Panc1 (cell line): ENCODE measurements around the gene PHRF1. TPM values are rescaled to one million over a fixed set of nuclear protein-coding genes. Genes with fewer than 3 reads are reported as not detected.

ENCODE experiments used
- ATAC-seq: fragments of 200-7000 bp; cut with Tn5 transposase; 2 replicates; pipeline ENCODE4 v1.9.1; 2020; ENCODE audit warnings: mild to moderate bottlenecking, moderate library complexity
- BruUV-seq: library from RNA; stranded (reverse); fragments of 400-500 nt; replicated peaks from 2 replicates; lab custom pipeline; 2021; lab: Mats Ljungman, UMichigan
- CTCF ChIA-PET: fragments of 300-600 bp; sonication (Branson Sonifier 250); formaldehyde crosslinking; loops from one replicate; lab custom pipeline; 2022; ENCODE audit warnings: antibody characterized with exemption; lab: Charles Lee
- POLR2A ChIA-PET: fragments of 300-600 bp; sonication (Branson Sonifier 250); formaldehyde crosslinking; loops from one replicate; lab custom pipeline; 2022; ENCODE audit warnings: antibody characterized with exemption; lab: Charles Lee
- DNase-seq: peaks from one replicate; pipeline ENCODE4 v3.0.0-alpha.2; 2010; ENCODE audit warnings: low read depth, low spot score
- H3K27ac ChIP-seq: 2 replicates; pipeline ENCODE4 v1.5.1; 2011; ENCODE audit warnings: mild to moderate bottlenecking, low read length, inconsistent platforms
- H3K27me3 ChIP-seq: fragments of 200-500 bp; sonication (Bioruptor generic); 2 replicates; pipeline ENCODE4 v1.6.0; 2014; ENCODE audit warnings: low read length, inconsistent platforms; ENCODE audit not compliant: control insufficient read depth, insufficient read depth
- H3K36me3 ChIP-seq: fragments of 200-500 bp; sonication (Bioruptor generic); 2 replicates; pipeline ENCODE4 v1.5.1; 2014; ENCODE audit warnings: inconsistent platforms, mild to moderate bottlenecking, low read length, moderate library complexity; ENCODE audit not compliant: control insufficient read depth, insufficient read depth
- H3K4me1 ChIP-seq: 2 replicates; pipeline ENCODE4 v1.5.1; 2011; ENCODE audit warnings: inconsistent platforms, mild to moderate bottlenecking, low read length, moderate library complexity; ENCODE audit not compliant: control insufficient read depth, insufficient read depth
- H3K4me3 ChIP-seq, 2 experiments: 2 replicates each; pipeline ENCODE4 v1.5.1; 2011 to 2012; ENCODE audit warnings: low read depth in 2 of 2, low read length in 2 of 2, mild to moderate bottlenecking in 2 of 2, inconsistent platforms in 1 of 2, moderate library complexity in 1 of 2
- H3K9me3 ChIP-seq: fragments of 200-500 bp; sonication (Bioruptor generic); 2 replicates; pipeline ENCODE4 v1.5.1; 2014; ENCODE audit warnings: low read depth, mild to moderate bottlenecking, inconsistent platforms, low read length, moderate library complexity; ENCODE audit not compliant: control insufficient read depth, insufficient read depth
- POLR2AphosphoS5 ChIP-seq: IDR thresholded peaks from 2 replicates; pipeline ENCODE4 v1.6.1; 2012; ENCODE audit warnings: mild to moderate bottlenecking, low read depth, low read length, moderate library complexity
- SIN3A ChIP-seq: IDR thresholded peaks from 2 replicates; pipeline ENCODE4 v1.6.1; 2012; ENCODE audit warnings: low read depth, mild to moderate bottlenecking, low read length, moderate library complexity, borderline replicate concordance; ENCODE audit not compliant: insufficient read depth
- TCF7L2 ChIP-seq: IDR thresholded peaks from 2 replicates; pipeline ENCODE4 v1.6.1; 2011; ENCODE audit warnings: mild to moderate bottlenecking, low read depth, low read length, inconsistent platforms
- in situ Hi-C: cut with HindIII; loops from 2 replicates; pipeline ENCODE4 v1.10.0; 2016; ENCODE audit warnings: low sequenced_read_pairs, low pct_unique_long_range_greater_than_20kb
- intact Hi-C: fragments of 100-400 bp; cut with micrococcal nuclease; formaldehyde crosslinking; loops from one replicate; pipeline ENCODE4 v1.10.0; 2022; ENCODE audit not compliant: unreplicated experiment
- total RNA-seq: library from RNA; stranded (reverse); gene quantifications from one replicate; pipeline ENCODE4 v1.2.1, GENCODE V29; 2021; ENCODE audit not compliant: unreplicated experiment
- TF ChIP-seq, protein P1 (sequence below): fragments of 450-650 bp; IDR thresholded peaks from 2 replicates; pipeline ENCODE4 v1.5.1; 2017; ENCODE audit warnings: mild to moderate bottlenecking
- TF ChIP-seq, protein P2 (sequence below), 2 experiments: IDR thresholded peaks; 2 replicates each; pipeline ENCODE4 v1.6.1; 2011 to 2012; ENCODE audit warnings: low read depth in 2 of 2, control low read depth in 1 of 2, low read length in 1 of 2, mild to moderate bottlenecking in 1 of 2, moderate library complexity in 1 of 2; ENCODE audit not compliant: insufficient read depth in 1 of 2

PHRF1 gene
- total RNA-seq, 1 experiment from 2014 or later, result 90.6 TPM

DNA sequence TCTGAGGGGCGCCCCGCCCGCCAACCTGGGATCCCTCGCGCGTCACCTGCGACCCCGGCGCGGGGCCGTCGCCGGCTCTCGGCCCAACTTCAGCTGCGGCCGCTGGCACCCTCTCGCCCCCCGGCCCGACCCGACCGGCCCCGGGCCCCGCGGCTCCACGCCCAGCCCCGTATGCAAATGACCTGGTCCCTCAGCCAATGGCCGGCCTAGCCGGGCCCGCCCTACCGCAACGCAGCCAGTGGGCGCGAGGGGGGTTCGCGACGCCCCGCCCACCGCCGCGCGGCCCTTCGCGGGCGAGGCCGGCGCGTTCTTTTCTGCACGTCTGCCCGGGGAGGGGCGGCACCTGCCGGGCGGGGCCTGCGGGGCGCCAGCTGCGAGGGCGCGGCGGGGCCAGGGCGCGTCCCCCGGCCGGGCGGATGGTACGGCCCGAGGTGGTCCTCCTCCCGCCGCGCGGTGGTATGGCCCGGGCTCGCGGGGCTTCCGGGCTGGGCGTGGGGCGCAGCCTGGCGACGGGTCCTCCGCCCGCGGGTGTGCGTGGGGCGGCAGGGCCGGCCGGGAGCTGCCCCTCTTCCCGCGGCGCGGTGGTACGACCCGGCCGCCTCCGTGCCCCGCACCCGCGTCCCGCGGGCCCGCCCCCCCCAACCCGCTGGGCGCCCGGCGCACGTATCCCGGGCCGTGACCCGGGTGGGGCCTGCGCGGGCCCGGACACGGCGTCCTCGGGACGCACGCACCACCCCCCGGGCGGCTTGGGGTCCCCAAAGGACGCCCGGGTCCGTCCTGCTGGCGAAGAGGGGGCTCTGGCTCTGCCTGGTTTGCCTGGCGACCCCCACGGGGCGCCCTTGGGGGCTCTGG, 7.7 kb upstream of the PHRF1 start:
- H3K4me1 ChIP-seq, result peaks cover 35% of the 10 kb centered on the region
- POLR2A ChIA-PET, result interaction anchor here (0.6 kb wide), 1 partner anchor 10 kb away, joined by 4 read pairs; no protein-coding TSS in a partner anchor
- no peaks in the 10 kb centered on the region for H3K27me3 ChIP-seq
- BruUV-seq, result no TSS peak
- intact Hi-C loops, result no loop called here
- CTCF ChIA-PET, result interaction anchor here (0.6 kb wide), 1 partner anchor 19 kb away, joined by 10 read pairs; no protein-coding TSS in a partner anchor
- peak; percentile 94 for ATAC-seq
- H3K9me3 ChIP-seq, result no peaks in the 10 kb centered on the region
- in situ Hi-C loops, result no loop called here
- TF ChIP-seq SIN3A, result peak; percentile 91; the same call in 1 of the 2 replicates
- TF ChIP-seq, protein P1, sequence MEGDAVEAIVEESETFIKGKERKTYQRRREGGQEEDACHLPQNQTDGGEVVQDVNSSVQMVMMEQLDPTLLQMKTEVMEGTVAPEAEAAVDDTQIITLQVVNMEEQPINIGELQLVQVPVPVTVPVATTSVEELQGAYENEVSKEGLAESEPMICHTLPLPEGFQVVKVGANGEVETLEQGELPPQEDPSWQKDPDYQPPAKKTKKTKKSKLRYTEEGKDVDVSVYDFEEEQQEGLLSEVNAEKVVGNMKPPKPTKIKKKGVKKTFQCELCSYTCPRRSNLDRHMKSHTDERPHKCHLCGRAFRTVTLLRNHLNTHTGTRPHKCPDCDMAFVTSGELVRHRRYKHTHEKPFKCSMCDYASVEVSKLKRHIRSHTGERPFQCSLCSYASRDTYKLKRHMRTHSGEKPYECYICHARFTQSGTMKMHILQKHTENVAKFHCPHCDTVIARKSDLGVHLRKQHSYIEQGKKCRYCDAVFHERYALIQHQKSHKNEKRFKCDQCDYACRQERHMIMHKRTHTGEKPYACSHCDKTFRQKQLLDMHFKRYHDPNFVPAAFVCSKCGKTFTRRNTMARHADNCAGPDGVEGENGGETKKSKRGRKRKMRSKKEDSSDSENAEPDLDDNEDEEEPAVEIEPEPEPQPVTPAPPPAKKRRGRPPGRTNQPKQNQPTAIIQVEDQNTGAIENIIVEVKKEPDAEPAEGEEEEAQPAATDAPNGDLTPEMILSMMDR, result no peak
- TF ChIP-seq, protein P2, sequence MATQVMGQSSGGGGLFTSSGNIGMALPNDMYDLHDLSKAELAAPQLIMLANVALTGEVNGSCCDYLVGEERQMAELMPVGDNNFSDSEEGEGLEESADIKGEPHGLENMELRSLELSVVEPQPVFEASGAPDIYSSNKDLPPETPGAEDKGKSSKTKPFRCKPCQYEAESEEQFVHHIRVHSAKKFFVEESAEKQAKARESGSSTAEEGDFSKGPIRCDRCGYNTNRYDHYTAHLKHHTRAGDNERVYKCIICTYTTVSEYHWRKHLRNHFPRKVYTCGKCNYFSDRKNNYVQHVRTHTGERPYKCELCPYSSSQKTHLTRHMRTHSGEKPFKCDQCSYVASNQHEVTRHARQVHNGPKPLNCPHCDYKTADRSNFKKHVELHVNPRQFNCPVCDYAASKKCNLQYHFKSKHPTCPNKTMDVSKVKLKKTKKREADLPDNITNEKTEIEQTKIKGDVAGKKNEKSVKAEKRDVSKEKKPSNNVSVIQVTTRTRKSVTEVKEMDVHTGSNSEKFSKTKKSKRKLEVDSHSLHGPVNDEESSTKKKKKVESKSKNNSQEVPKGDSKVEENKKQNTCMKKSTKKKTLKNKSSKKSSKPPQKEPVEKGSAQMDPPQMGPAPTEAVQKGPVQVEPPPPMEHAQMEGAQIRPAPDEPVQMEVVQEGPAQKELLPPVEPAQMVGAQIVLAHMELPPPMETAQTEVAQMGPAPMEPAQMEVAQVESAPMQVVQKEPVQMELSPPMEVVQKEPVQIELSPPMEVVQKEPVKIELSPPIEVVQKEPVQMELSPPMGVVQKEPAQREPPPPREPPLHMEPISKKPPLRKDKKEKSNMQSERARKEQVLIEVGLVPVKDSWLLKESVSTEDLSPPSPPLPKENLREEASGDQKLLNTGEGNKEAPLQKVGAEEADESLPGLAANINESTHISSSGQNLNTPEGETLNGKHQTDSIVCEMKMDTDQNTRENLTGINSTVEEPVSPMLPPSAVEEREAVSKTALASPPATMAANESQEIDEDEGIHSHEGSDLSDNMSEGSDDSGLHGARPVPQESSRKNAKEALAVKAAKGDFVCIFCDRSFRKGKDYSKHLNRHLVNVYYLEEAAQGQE (IDR thresholded peaks at IDR 0.05; ENCODE audit: insufficient read depth in 1 of 2, low read depth in 2 of 2, low read length in 1 of 2), result no peak; a peak in 1 of 4 replicates
- TF ChIP-seq POLR2AphosphoS5, result peak; percentile 63; the same call in 1 of the 2 replicates
- peak; percentile 54; the same call in 1 of the 2 replicates for TF ChIP-seq TCF7L2
- DNase-seq, result peak; percentile 45
- H3K4me3 ChIP-seq, result peak overlapping the region; percentile 61 to 68
- no peaks in the 10 kb centered on the region for H3K36me3 ChIP-seq
- H3K27ac ChIP-seq, result peak overlapping the region; percentile 90

DNA sequence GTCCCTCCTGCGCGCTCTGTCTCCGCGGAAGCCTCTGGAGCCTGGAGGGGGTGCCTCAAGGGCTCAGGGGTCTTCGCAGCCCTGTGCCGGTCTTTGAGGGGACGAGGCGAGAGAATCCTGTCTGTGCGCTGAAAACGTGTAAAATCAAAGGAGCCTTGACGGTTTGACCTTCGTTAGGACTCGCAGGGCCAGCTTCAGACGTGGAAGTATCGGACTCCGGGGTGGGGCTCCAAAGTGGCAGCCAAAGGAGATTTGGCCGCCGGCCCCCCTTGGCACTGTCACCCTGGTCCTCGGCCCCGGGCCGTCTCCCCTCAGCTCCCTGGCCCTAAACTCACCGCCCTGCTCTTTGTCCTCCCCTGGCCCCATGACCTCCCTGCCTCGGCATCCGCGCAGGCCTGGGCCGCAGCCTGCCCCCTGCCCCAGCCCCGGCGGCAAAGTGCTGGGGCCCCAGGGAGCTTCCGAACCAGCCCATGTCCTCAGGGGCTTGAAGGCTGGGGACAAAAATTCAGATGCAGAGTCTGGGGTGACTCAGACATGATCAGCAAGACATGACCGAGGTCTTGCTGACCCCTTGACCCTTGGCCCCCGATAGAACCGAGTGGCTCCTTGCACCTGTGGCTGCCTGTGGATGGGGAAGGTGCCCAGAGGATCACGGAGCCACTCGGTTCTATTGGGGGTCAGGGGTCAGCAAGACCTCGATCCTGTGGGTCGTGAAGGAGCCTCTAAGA, 6.9 kb upstream of the PHRF1 start:
- in situ Hi-C loops (no loop called here), intact Hi-C loops (no loop called here)
- peak overlapping the region; percentile 61 to 68 for H3K4me3 ChIP-seq
- H3K36me3 ChIP-seq, result no peaks in the 10 kb centered on the region
- POLR2A ChIA-PET, result interaction anchor here (0.6 kb wide), 1 partner anchor 9 kb away, joined by 4 read pairs; no protein-coding TSS in a partner anchor
- H3K27me3 ChIP-seq, result no peaks in the 10 kb centered on the region
- CTCF ChIA-PET, result no interaction called here
- DNase-seq (no peak), ATAC-seq (no peak)
- H3K4me1 ChIP-seq, result peaks cover 41% of the 10 kb centered on the region
- TF ChIP-seq TCF7L2 (no peak), SIN3A (no peak), POLR2AphosphoS5 (no peak)
- TF ChIP-seq, protein P2 (IDR thresholded peaks at IDR 0.05; ENCODE audit: insufficient read depth in 1 of 2, low read depth in 2 of 2, low read length in 1 of 2), result no peak
- TF ChIP-seq, protein P1, result no peak
- TSS peak; percentile 81 for BruUV-seq
- H3K27ac ChIP-seq, result peak overlapping the region; percentile 90
- H3K9me3 ChIP-seq, result no peaks in the 10 kb centered on the region
